Esophagus squamous epithelium (tissue), 4 donors: ENCODE measurements around the gene OPCML.

ENCODE experiments used
- POLR2A ChIP-seq, 4 donors: fragments of 450-650 bp; IDR thresholded peaks; one replicate each; pipeline ENCODE4 v1.6.1; 2017; ENCODE audit warnings: antibody characterized with exemption in 4 of 4, mild to moderate bottlenecking in 4 of 4, moderate library complexity in 3 of 4
- TF ChIP-seq, protein P1 (sequence below), 6 experiments: fragments of 450-650 bp in 4 of 6; fragments of 200-600 bp in 2 of 6; sonication (generic) in 2 of 6; IDR thresholded peaks; one replicate each; pipeline ENCODE4 v1.5.1; 2016 to 2019; ENCODE audit warnings: antibody characterized with exemption in 6 of 6, mild to moderate bottlenecking in 4 of 6, moderate library complexity in 4 of 6

- TF ChIP-seq, protein P1, sequence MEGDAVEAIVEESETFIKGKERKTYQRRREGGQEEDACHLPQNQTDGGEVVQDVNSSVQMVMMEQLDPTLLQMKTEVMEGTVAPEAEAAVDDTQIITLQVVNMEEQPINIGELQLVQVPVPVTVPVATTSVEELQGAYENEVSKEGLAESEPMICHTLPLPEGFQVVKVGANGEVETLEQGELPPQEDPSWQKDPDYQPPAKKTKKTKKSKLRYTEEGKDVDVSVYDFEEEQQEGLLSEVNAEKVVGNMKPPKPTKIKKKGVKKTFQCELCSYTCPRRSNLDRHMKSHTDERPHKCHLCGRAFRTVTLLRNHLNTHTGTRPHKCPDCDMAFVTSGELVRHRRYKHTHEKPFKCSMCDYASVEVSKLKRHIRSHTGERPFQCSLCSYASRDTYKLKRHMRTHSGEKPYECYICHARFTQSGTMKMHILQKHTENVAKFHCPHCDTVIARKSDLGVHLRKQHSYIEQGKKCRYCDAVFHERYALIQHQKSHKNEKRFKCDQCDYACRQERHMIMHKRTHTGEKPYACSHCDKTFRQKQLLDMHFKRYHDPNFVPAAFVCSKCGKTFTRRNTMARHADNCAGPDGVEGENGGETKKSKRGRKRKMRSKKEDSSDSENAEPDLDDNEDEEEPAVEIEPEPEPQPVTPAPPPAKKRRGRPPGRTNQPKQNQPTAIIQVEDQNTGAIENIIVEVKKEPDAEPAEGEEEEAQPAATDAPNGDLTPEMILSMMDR (IDR thresholded peaks at IDR 0.05) = no peak
- no peak for TF ChIP-seq POLR2A (IDR thresholded peaks at IDR 0.05)
Measured at GRCh38 chr11:133337193-133337592, 195.1 kb downstream of the OPCML start.
